Measurements from ENCODE around the gene RIPK3. TPM values are rescaled to one million over a fixed set of nuclear protein-coding genes. Genes with fewer than 3 reads are reported as not detected.
A peak's percentile ranks its signal among the peaks of the same experiment; 100 is the strongest.

The RIPK3 gene
- total and polyA plus RNA-seq, 2 of the 8 experiments (the other 6 are each of a cell fraction or from before 2014, with no cell fraction given), result 0.24 to 0.39 TPM

DNA sequence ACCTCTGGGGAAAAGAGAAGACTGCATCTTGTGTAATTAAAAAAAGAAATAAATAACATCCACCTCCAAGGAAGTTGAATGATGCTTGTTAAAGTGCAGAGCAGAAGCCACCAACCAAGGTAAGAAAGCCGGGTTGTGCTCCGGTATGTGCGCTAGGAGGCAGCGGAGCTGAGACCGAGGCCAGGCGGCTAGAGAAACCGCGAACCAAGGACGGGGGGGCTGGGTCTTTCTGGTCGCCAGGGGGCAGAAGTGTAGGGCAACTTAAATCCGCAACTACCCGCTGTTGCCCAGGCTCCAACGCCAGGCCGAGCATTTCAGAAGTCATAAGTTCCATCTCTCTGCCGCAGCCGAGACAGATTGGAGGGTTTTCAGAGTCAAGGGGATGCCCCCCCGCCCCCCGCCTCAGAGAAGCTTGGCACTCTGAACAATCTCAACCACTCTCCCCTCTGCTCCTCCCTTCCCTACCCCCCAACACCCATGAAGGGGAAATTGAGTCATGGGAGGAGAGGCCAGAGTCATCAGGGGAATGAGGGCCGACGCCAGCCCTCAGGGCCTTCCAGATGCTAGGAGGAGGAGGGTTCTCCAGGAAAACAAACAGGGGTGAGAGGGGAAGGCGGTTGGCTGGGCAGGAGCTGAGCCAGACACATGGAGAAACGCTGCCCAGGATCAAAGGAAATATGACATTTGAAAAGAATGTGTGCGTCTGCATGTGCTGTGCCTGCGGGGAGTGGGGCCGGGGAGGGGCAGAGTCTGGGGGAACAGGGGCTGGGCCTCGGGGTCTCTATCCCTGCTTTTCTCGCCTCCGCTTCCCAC is 26.0 kb upstream of the RIPK3 start (continued):
- peak; percentile 52; the same call in 1 of the 2 replicates for TF ChIP-seq TEAD4 (IDR thresholded peaks at IDR 0.05; ENCODE audit: low read depth, low read length)
- TF ChIP-seq CREB1 (IDR thresholded peaks at IDR 0.05), result 0 out of 2 replicates have a peak, but pooled peaks have one; percentile 25
- 0 out of 2 replicates have a peak, but pooled peaks have one; percentile 56 for TF ChIP-seq YY1 (IDR thresholded peaks at IDR 0.05; ENCODE audit: low read depth, low read length)
- TF ChIP-seq TAF7 (optimal IDR thresholded peaks at IDR 0.05; ENCODE audit: borderline replicate concordance, low read depth, low read length), result peak; percentile 63
- 0 out of 2 replicates have a peak, but pooled peaks have one; percentile 6 for TF ChIP-seq TCF12 (IDR thresholded peaks at IDR 0.05; ENCODE audit: low read depth, low read length)
- TF ChIP-seq BACH1 (IDR thresholded peaks at IDR 0.05; ENCODE audit: low read length), result no peak
- peak in 1 of 2 experiments; percentile 55; a peak in 1 of 4 replicates for TF ChIP-seq SIN3A (conservative IDR thresholded peaks at IDR 0.05 in 1 of 2, IDR thresholded peaks at IDR 0.05 in 1 of 2; ENCODE audit: low read depth in 1 of 2, low read length in 2 of 2)
- TF ChIP-seq, protein P1, sequence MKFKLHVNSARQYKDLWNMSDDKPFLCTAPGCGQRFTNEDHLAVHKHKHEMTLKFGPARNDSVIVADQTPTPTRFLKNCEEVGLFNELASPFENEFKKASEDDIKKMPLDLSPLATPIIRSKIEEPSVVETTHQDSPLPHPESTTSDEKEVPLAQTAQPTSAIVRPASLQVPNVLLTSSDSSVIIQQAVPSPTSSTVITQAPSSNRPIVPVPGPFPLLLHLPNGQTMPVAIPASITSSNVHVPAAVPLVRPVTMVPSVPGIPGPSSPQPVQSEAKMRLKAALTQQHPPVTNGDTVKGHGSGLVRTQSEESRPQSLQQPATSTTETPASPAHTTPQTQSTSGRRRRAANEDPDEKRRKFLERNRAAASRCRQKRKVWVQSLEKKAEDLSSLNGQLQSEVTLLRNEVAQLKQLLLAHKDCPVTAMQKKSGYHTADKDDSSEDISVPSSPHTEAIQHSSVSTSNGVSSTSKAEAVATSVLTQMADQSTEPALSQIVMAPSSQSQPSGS (IDR thresholded peaks at IDR 0.05; ENCODE audit: low read length), result no peak
